SK-N-SH treated with all-trans-retinoic acid at 6 μM for 48 hours (cell line): ENCODE results near the gene PTPRT.
A peak's percentile ranks its signal among the peaks of the same experiment; 100 is the strongest.

Source experiments
- ATAC-seq: fragments of 200-7000 bp; cut with Tn5 transposase; 3 replicates; pipeline ENCODE4 v1.9.1; 2020; ENCODE audit warnings: mild to moderate bottlenecking, moderate library complexity
- BACH2 ChIP-seq: fragments of 250-450 bp; sonication (Bioruptor Pico); IDR thresholded peaks from 2 replicates; pipeline ENCODE4 v1.9.0; 2021; ENCODE audit warnings: mild to moderate bottlenecking, borderline replicate concordance
- CREB5 ChIP-seq: fragments of 250-450 bp; sonication (Bioruptor Pico); IDR thresholded peaks from 2 replicates; pipeline ENCODE4 v1.5.1; 2020; ENCODE audit warnings: low read depth, mild to moderate bottlenecking, moderate library complexity
- CSDC2 ChIP-seq: fragments of 250-450 bp; sonication (Bioruptor Pico); IDR thresholded peaks from 2 replicates; pipeline ENCODE4 v1.5.0; 2020; ENCODE audit warnings: mild to moderate bottlenecking, moderate library complexity
- CSRNP3 ChIP-seq: fragments of 250-450 bp; sonication (Bioruptor Pico); IDR thresholded peaks from 2 replicates; pipeline ENCODE4 v1.5.1; 2021; ENCODE audit warnings: mild to moderate bottlenecking, moderate library complexity
- ESRRG ChIP-seq: fragments of 250-450 bp; sonication (Bioruptor Pico); IDR thresholded peaks from 2 replicates; pipeline ENCODE4 v1.6.1; 2021; ENCODE audit warnings: mild to moderate bottlenecking
- GLIS3 ChIP-seq: fragments of 250-450 bp; sonication (Bioruptor Pico); IDR thresholded peaks from 2 replicates; pipeline ENCODE4 v1.5.0; 2020; ENCODE audit warnings: mild to moderate bottlenecking, moderate library complexity
- ISL1 ChIP-seq: fragments of 250-450 bp; sonication (Bioruptor Pico); IDR thresholded peaks from 2 replicates; pipeline ENCODE4 v2.1.2; 2022; ENCODE audit warnings: mild to moderate bottlenecking, moderate library complexity
- OSR1 ChIP-seq: fragments of 250-450 bp; sonication (Bioruptor Pico); IDR thresholded peaks from 2 replicates; pipeline ENCODE4 v1.8.0; 2022; ENCODE audit warnings: moderate library complexity, mild to moderate bottlenecking, inconsistent platforms
- PATZ1 ChIP-seq: fragments of 250-450 bp; sonication (Bioruptor Pico); IDR thresholded peaks from 2 replicates; pipeline ENCODE4 v1.8.0; 2020; ENCODE audit warnings: mild to moderate bottlenecking, moderate library complexity, borderline replicate concordance
- PPARA ChIP-seq: fragments of 250-450 bp; sonication (Bioruptor Pico); IDR thresholded peaks from 2 replicates; pipeline ENCODE4 v1.5.0; 2020; ENCODE audit warnings: mild to moderate bottlenecking, borderline replicate concordance
- RARB ChIP-seq: fragments of 250-450 bp; sonication (Bioruptor Pico); IDR thresholded peaks from 2 replicates; pipeline ENCODE4 v1.8.0; 2021; ENCODE audit warnings: mild to moderate bottlenecking, moderate library complexity
- SNAI2 ChIP-seq: fragments of 250-450 bp; sonication (Bioruptor Pico); IDR thresholded peaks from 2 replicates; pipeline ENCODE4 v1.5.0; 2020; ENCODE audit warnings: mild to moderate bottlenecking, moderate library complexity
- TCF4 ChIP-seq: fragments of 250-450 bp; sonication (Bioruptor Pico); IDR thresholded peaks from 2 replicates; pipeline ENCODE4 v1.8.0; 2021; ENCODE audit warnings: mild to moderate bottlenecking, moderate library complexity, borderline replicate concordance
- TSHZ2 ChIP-seq: fragments of 250-450 bp; sonication (Bioruptor Pico); IDR thresholded peaks from 2 replicates; pipeline ENCODE4 v1.5.0; 2020; ENCODE audit warnings: mild to moderate bottlenecking, moderate library complexity
- ZC3H10 ChIP-seq: fragments of 250-450 bp; sonication (Bioruptor Pico); IDR thresholded peaks from 2 replicates; pipeline ENCODE4 v1.5.1; 2021; ENCODE audit warnings: mild to moderate bottlenecking, moderate library complexity
- ZFP3 ChIP-seq: fragments of 250-450 bp; sonication (Bioruptor Pico); IDR thresholded peaks from 2 replicates; pipeline ENCODE4 v1.5.0; 2020; ENCODE audit warnings: mild to moderate bottlenecking, moderate library complexity
- ZFP30 ChIP-seq: fragments of 450-650 bp; formaldehyde crosslinking; IDR thresholded peaks from 2 replicates; pipeline ENCODE4 v1.5.0; 2022; ENCODE audit warnings: mild to moderate bottlenecking, moderate library complexity
- ZNF565 ChIP-seq: fragments of 450-650 bp; formaldehyde crosslinking; conservative IDR thresholded peaks from 2 replicates; pipeline ENCODE4 v1.5.0; 2020; ENCODE audit warnings: low read depth, mild to moderate bottlenecking, moderate library complexity
- ZNF70 ChIP-seq: fragments of 450-650 bp; formaldehyde crosslinking; IDR thresholded peaks from 2 replicates; pipeline ENCODE4 v1.5.0; 2020; ENCODE audit warnings: mild to moderate bottlenecking, moderate library complexity
- ZNF8 ChIP-seq: fragments of 450-650 bp; formaldehyde crosslinking; IDR thresholded peaks from 2 replicates; pipeline ENCODE4 v1.5.0; 2020; ENCODE audit warnings: mild to moderate bottlenecking, moderate library complexity

Gene PTPRT

GRCh38 chr20:42125426-42125825, 1064.3 kb downstream of the PTPRT start (continued):
- no peak for TF ChIP-seq CREB5

GRCh38 chr20:42123981-42124473, 1065.7 kb downstream of the PTPRT start:
- ATAC-seq, result peak; percentile 33; the same call in 1 of the 3 replicates

GRCh38 chr20:42118409-42119125, 1071.1 kb downstream of the PTPRT start:
- no peak for ATAC-seq
- TF ChIP-seq BACH2 (CRISPR knock-in tag) (no peak), ZNF565 (CRISPR knock-in tag) (no peak), PPARA (CRISPR knock-in tag) (no peak), ISL1 (CRISPR knock-in tag) (no peak), CSRNP3 (CRISPR knock-in tag) (no peak), ESRRG (CRISPR knock-in tag) (no peak), ZNF8 (CRISPR knock-in tag) (no peak), ZNF70 (CRISPR knock-in tag) (no peak), ZFP3 (CRISPR knock-in tag) (no peak)

More at GRCh38 chr20:42123981-42124473, 1065.7 kb downstream of the PTPRT start:
- TF ChIP-seq PPARA (CRISPR knock-in tag), result no peak
- no peak for TF ChIP-seq OSR1 (CRISPR knock-in tag)
- no peak for TF ChIP-seq ZNF70 (CRISPR knock-in tag)
- TF ChIP-seq SNAI2 (CRISPR knock-in tag), result no peak
- no peak for TF ChIP-seq ZC3H10 (CRISPR knock-in tag)
- TF ChIP-seq RARB, result no peak
- TF ChIP-seq CREB5, result no peak
- TF ChIP-seq ZNF8 (CRISPR knock-in tag), result no peak
- TF ChIP-seq BACH2 (CRISPR knock-in tag), result no peak
- TF ChIP-seq CSDC2, result no peak
- no peak for TF ChIP-seq PATZ1 (CRISPR knock-in tag)
- no peak for TF ChIP-seq CSRNP3 (CRISPR knock-in tag)
- TF ChIP-seq GLIS3, result no peak
- TF ChIP-seq ZFP30 (CRISPR knock-in tag), result no peak
- peak; percentile 82; the same call in 1 of the 2 replicates for TF ChIP-seq TSHZ2 (CRISPR knock-in tag)
- TF ChIP-seq TCF4, result peak; percentile 92
